GM19193 (cell line): ENCODE data around the gene TMEM164.

Experiments used
- POLR2A ChIP-seq: IDR thresholded peaks from 4 replicates; pipeline ENCODE4 v1.6.1; 2011; ENCODE audit not compliant: insufficient read depth, insufficient read length; ENCODE audit errors: extremely low read depth

Gene TMEM164

GRCh38 chrX:110212299-110212698 lies 209.4 kb downstream of the TMEM164 start:
- no peak for TF ChIP-seq POLR2A

DNA sequence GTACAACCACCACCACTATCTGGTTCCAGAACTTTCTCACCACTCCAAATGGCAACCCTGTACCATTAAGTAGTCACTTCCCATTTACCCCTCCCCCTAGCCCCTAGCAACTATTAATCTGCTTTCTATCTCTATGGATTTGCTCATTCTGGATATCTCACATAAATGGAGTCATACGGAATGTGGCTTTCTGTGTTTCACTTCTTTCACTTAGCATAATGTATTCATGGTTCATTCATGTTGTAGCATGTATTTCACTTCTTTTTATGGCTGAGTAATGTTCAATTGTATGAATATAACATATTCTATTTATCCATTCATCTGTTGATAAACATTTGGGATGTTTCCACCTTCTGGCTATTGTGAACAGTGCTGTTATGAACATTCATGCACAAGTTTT lies 210.3 kb downstream of the TMEM164 start:
- no peak for TF ChIP-seq POLR2A

DNA sequence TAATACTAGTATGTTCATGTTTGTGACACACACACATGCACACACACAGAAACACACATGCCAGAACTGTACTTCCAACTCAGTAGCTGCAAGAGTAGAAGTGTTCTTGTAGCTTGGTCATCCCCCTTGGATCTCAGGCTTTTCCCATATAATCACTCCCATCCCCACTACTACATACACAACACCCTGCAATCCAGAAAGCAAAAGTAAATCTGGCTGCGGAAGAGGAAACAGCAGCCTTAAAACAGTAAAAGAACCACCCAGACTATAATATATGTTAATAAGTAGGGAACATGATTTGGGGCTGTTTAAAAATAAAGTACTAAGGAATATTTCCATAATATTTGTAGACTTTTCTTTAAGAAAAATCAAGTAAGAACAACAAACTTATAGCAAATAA lies 211.8 kb downstream of the TMEM164 start:
- TF ChIP-seq POLR2A: no peak

DNA sequence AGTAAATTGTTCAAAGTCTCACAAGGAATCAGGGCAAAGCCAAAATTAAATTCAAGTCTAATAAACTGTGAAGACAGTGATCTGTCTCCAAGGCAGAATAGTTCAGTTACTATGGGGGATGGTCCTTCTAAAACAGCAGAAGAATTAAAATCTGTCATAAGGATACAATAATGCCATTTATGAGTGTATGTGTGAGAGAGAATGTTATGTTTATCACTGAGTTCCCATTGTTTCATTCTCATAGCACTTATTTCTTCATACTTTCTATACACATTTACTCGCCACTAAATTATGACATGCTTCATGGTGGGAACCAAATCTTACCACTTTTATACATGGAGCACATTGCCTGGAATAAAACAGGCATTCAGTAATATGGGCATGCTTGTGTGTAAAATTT lies 212.5 kb downstream of the TMEM164 start:
- no peak for TF ChIP-seq POLR2A

GRCh38 chrX:110216027-110216426 lies 213.1 kb downstream of the TMEM164 start:
- TF ChIP-seq POLR2A: no peak

GRCh38 chrX:110218591-110218990 lies 215.7 kb downstream of the TMEM164 start:
- TF ChIP-seq POLR2A: no peak

DNA sequence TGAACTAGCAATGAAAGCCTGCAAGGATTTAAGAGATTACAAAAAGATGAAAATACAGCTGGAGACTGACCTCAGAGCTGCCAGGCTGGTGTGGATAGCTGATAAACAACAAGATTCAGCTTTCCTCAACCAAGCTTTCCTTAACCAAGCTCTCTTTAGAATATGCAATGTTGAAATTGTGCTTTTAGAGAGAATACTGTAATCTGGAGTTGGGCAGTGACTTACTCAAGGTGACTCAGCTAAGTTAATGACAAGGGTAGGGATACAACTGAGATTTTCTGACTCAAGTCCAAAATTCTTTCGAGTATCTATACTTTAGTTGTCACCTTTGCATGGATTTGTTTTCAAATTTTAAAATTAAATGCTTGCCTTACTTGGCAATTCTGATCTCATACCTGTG lies 217.0 kb downstream of the TMEM164 start:
- TF ChIP-seq POLR2A: no peak

- TF ChIP-seq POLR2A: no peak
These were observed 219.8 kb downstream of the TMEM164 start for GRCh38 chrX:110222497-110223257.

GRCh38 chrX:110224926-110225617 lies 222.2 kb downstream of the TMEM164 start:
- no peak for TF ChIP-seq POLR2A

DNA sequence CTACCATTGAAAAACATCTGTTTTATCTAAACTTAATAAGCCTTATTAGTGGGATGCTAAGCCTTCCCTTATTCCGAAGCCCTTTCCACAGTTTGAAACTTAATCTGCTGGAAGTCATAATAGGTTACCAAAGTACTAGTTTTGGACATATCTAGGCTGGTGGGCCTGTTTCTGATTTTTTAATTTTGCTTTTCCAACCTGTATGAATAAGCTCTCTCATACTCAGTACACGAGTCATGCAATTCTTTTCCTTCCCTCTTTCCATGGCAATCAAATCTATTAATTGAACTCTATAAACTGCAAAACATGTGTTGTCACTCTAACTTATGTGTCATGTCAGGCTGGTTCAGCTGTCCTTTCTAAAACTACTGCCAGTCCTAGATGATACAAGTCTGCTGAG lies 224.0 kb downstream of the TMEM164 start:
- no peak for TF ChIP-seq POLR2A
